Iris pigment epithelial cell (primary cell): Measurements from ENCODE around the gene GBE1.

ENCODE experiments used
- DNase-seq: peaks from one replicate; pipeline ENCODE4 v3.0.0-alpha.2; 2011; ENCODE audit warnings: low read depth

Gene GBE1

GRCh38 chr3:81699536-81700320, 61.7 kb downstream of the GBE1 start:
- no peak for DNase-seq

- DNase-seq: no peak
Measured at GRCh38 chr3:81696090-81696489, 65.4 kb downstream of the GBE1 start.

GRCh38 chr3:81695302-81695701, 66.1 kb downstream of the GBE1 start:
- DNase-seq: no peak

GRCh38 chr3:81694662-81695061, 66.8 kb downstream of the GBE1 start:
- DNase-seq: no peak

GRCh38 chr3:81692766-81693165, 68.7 kb downstream of the GBE1 start:
- no peak for DNase-seq

GRCh38 chr3:81689617-81690016, 71.8 kb downstream of the GBE1 start:
- DNase-seq: no peak

GRCh38 chr3:81684751-81685395, 76.6 kb downstream of the GBE1 start:
- peak; percentile 14 for DNase-seq

GRCh38 chr3:81676706-81677456, 84.6 kb downstream of the GBE1 start:
- DNase-seq: no peak

- no peak for DNase-seq
Measured at GRCh38 chr3:81674690-81675089, 86.8 kb downstream of the GBE1 start.

- no peak for DNase-seq
Measured at GRCh38 chr3:81668283-81668682, 93.2 kb downstream of the GBE1 start.

GRCh38 chr3:81666502-81667121, 94.8 kb downstream of the GBE1 start:
- DNase-seq: peak; percentile 34

- no peak for DNase-seq
Measured at GRCh38 chr3:81663114-81663513, 98.3 kb downstream of the GBE1 start.

GRCh38 chr3:81660036-81660435, 101.4 kb downstream of the GBE1 start:
- DNase-seq: no peak

GRCh38 chr3:81658322-81658997, 103.0 kb downstream of the GBE1 start:
- no peak for DNase-seq

GRCh38 chr3:81651139-81651538, 110.3 kb downstream of the GBE1 start:
- DNase-seq: no peak

- no peak for DNase-seq
Measured at GRCh38 chr3:81650187-81650586, 111.3 kb downstream of the GBE1 start.

- DNase-seq: no peak
Measured at GRCh38 chr3:81645248-81645647, 116.2 kb downstream of the GBE1 start.

GRCh38 chr3:81643721-81644120, 117.7 kb downstream of the GBE1 start:
- peak; percentile 39 for DNase-seq

- no peak for DNase-seq
Measured at GRCh38 chr3:81638480-81638879, 123.0 kb downstream of the GBE1 start.

GRCh38 chr3:81632659-81633058, 128.8 kb downstream of the GBE1 start:
- DNase-seq: no peak

GRCh38 chr3:81624756-81625155, 136.7 kb downstream of the GBE1 start:
- DNase-seq: no peak

GRCh38 chr3:81622395-81622794, 139.1 kb downstream of the GBE1 start:
- DNase-seq: peak; percentile 24
